HG02973 (cell line): ENCODE data around the gene LIME1.

Source experiments
- ATAC-seq: cut with Tn5 transposase; IDR thresholded peaks from one replicate; pipeline ENCODE4 v1.9.1; 2021; ENCODE audit warnings: moderate library complexity; ENCODE audit not compliant: unreplicated experiment

The LIME1 gene

GRCh38 chr20:63735859-63736718, at the start of gene LIME1:
Gene LIME1, plus strand, starts transcription at chr20:63736664. Its CDS starts 886 bp downstream, at chr20:63737550.
- ATAC-seq = no peak

- no peak for ATAC-seq
Observed at GRCh38 chr20:63687419-63688178, 48.9 kb upstream of the LIME1 start.

GRCh38 chr20:63688228-63689045, 48.0 kb upstream of the LIME1 start:
- ATAC-seq = no peak

- ATAC-seq = no peak
Observed at GRCh38 chr20:63689046-63690002, 47.1 kb upstream of the LIME1 start.

- ATAC-seq = no peak
Observed at GRCh38 chr20:63690003-63690897, 46.2 kb upstream of the LIME1 start.

GRCh38 chr20:63690898-63691710, 45.4 kb upstream of the LIME1 start:
- no peak for ATAC-seq

GRCh38 chr20:63691711-63692435, 44.6 kb upstream of the LIME1 start:
- ATAC-seq = no peak

- ATAC-seq = no peak
Observed at GRCh38 chr20:63692436-63693082, 43.9 kb upstream of the LIME1 start.

GRCh38 chr20:63693083-63693732, 43.3 kb upstream of the LIME1 start:
- ATAC-seq = no peak

GRCh38 chr20:63693733-63694583, 42.5 kb upstream of the LIME1 start:
- no peak for ATAC-seq

GRCh38 chr20:63694584-63695423, 41.7 kb upstream of the LIME1 start:
- no peak for ATAC-seq

GRCh38 chr20:63695424-63696305, 40.8 kb upstream of the LIME1 start:
- ATAC-seq = no peak

- no peak for ATAC-seq
Observed at GRCh38 chr20:63696306-63696627, 40.2 kb upstream of the LIME1 start.
